Measurements from ENCODE around the gene SLC25A33.
A peak's percentile ranks its signal among the peaks of the same experiment; 100 is the strongest.
"Not testable (repeated sequence)": the region's sequence is repeated elsewhere in the genome, so short reads cannot be mapped to it uniquely, and the experiment has no call there.

SLC25A33 gene

DNA sequence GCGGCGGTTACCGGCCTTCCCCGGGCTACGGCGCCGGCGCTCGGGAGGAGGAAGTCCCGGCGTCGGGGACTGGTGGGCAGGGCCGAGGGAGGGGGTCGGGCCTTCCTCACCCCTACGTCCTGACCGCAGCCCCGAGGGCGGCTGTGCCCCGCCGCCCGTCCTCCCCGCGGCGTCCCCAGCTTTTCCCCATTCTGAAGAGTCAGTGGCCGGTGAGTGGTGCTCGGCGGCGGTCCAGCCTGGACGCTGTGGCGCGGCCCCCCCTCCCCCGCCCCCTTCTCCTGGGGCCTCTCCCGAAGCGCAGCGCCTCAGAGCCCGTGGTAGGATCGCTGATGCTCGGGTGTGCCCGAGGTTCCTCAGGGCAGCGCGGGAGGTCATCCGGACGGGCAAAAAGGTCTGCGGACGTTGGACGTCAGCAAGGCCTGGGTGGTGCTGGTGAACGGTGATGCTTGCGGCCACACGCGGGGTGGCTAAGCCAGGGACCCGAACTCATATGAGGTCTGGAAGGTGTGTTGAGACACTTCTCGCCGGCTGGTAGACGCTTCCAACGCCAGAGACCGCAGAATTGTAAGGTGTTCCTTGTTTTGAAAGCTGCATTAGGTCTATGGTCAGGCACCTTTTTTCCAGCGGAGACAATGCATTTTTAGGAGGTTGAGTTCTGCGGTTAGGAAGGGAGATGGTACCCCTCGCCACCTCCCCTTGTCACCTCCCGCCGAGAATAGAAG lies 725 bp downstream of the SLC25A33 start:
- peak; percentile 76 for DNase-seq (ENCODE audit: low read depth, low spot score)

DNA sequence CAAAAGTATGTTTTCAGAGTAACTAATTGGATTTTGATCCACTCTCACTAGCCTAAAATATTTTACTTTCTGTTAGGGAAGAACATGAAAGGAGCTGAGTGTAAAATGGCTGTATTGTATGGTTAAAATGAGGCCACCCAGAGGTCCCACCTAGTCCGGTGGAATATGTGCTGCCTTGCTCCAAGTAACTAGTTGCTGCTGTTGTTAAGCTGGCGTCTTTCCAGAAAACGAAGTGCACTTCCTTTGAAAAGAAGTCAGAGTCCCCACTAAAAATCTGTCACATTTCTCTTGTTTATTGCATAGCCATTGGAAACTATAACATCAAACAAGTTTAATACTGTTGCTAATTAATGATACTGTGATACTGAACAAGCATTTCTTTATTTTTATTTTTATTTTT lies 3.2 kb downstream of the SLC25A33 start:
- peak; percentile 75 for DNase-seq (ENCODE audit: low read depth, low spot score)

DNA sequence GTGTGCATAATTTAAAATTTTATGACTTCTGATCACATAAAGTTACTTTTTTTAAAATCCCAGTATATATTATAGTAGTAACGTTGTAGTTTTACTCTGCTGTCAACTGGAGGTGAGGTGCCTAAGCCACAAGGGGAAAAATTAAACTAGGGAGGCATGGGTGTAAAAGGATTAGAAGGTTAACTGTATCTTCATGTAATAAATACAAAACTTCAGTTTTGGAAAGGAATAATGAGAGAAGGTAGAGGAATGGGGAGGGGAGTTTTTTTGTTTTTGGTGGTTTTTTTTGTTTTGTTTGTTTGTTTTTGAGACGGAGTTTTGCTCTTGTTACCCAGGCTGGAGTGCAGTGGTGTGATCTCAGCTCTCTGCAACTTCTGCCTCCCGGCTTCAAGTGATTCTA lies 5.7 kb downstream of the SLC25A33 start:
- DNase-seq (ENCODE audit: low read depth, low spot score) = no peak

DNA sequence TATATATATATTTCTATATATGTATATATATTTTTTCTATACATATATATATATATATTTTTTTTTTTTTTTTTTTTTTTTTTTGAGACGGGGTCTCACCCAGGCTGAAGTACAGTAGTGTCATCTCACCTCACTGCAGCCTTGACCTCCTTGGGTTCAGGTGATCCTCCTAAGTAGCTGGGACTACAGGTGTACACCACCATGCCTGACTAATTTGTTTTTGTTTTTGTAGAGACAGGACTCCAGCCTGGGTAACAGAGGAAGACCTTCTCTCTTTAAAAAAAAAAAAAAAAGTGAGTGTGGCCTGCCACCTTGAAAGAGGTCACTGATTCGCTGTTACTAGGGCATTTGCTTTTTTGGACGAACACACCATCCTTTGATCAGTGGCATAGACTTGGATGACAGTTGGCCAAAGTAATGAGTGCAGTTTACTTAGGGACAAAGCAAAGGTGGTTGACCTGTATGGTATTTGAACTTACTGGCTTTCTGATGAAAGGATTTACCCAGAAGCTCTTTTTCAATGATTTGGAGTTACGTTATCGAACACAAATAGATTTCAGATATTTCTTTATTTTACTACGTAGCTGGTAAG lies 10.8 kb downstream of the SLC25A33 start:
- DNase-seq (ENCODE audit: low read depth, low spot score) = no peak

DNA sequence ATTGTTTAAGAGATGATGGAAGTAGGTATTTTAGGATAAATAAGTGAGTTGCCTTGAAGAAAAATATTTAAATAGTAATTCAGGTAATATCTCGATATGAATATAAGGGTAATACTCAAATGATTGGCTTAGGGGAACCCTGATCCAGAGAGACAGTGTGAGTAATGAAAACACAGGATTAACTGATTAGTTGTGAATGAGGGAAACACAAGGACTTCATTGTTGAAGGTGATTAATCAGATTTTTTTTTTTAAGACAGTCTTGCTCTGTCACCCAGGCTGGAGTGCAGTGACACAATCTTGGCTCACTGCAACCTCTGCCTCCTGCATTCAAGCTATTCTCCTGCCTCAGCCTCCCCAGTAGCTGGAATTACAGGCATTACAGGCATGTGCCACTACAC lies 12.7 kb downstream of the SLC25A33 start:
- DNase-seq (ENCODE audit: low read depth, low spot score) = no peak

DNA sequence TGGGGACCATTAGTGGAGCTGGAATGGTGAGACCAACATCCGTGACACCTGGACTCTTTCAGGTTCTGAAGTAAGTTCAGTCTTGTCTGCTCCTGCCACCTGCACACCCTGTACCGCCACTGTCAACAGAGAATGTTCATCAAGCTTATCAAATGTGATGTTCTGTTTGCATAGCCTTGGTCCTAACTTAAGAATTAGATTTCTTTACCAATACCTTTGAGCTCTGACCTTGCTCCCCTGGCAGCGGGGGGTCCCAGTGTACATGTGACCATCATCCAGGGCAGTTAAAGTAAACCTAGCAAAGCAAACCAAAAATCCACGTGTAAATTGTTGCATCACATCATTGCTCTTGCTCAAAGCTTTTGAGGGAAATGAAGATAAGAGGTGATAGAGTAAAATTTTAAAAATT lies 14.5 kb downstream of the SLC25A33 start:
- DNase-seq (ENCODE audit: low read depth, low spot score) = no peak

DNA sequence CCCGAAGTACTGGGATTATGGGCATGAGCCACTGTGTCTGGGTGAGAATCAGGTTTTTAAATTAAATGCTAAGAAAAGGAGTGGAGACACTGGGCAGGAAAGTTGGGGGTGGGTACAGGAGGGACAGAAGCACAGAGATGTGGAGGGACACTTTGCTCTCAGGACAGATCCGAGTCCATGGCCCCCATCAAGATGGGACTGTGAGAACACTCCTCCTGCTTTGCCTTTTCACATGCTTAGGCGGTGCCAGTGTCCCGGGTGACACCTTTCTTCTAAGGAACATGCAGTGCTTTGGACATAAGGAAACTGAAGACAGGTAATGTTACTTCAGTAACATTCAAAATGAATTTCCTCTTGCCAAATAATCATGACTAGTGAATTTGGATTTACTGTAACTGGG lies 16.7 kb downstream of the SLC25A33 start:
- DNase-seq (ENCODE audit: low read depth, low spot score) = no peak

DNA sequence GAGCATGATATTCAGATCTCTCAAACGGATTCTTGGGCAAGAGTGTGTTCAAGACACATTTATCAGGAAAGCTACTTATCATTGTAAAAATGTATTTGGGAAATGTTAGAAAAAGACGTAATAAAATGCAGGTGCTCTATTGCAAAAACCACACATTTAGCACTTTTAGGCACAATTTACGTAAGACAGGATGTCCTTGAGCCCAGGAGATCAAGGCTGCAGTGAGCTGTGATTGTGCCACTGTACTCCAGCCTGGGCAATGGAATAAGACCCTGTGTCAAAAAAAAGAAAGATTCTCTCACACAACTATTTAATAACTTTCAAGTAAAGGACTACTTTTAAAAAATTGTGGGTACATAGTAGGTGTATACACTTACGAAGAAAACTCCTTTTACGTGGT lies 18.4 kb downstream of the SLC25A33 start:
- no peak for DNase-seq (ENCODE audit: low read depth, low spot score)

DNA sequence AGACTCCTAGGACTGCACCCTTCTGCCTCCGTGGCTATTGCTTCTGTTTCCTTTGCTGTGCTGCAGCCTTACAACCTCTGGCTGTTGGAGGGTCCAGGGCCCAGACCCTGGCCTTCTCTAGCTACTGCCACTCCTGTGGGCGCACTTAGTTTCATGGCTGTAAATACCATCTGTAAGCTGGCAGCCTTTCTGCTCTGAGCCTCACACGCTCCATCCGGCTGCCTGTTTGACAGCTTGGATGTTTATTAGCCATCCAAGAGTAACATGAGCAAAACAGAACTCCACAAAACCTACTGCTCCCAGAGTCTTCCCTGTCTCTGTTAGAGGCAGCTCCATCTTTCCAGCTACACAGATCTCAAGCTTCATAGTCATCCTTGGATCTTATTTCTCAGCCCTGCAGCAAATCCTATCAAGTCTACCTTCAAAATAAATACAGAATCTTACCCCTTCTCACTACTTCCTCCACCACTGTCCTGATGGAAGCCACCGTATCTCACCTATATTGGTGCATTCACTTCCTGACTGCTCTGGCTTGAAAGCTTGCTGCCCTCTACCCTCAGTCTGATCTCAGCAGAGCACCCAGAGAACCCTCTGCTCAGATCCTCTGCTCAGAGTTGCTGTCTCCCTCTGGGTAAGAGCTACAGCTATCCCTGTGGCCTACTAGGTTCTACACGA lies 19.1 kb downstream of the SLC25A33 start:
- no peak for DNase-seq (ENCODE audit: low read depth, low spot score)

DNA sequence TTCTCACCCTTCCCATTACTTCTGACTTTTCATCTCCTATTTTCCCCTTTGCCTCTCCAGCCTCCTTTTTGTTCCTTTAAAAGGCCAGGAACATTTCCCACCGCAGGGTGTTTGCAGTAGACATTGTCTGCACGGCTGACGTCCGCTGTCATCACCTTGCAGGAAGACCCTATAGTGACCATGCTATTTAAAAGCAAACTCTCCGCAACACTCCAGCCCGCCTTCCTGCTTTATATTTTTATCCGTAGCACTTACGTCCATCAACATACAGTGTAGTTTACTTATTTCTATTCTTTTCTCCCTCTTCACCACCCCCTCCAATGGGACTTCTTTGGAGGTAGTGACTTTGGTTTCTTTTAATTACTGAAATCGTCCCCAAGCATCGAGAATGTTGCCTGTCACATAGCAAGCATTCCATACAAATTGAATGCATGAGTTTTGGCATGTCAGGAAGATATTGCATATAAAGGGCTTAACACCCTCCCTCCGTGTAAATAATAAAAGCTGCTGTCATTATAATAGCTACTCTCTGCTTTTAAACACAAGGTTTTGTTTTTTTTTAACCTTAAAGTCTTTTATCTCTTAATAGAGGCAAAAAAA lies 19.8 kb downstream of the SLC25A33 start:
- DNase-seq (ENCODE audit: low read depth, low spot score) = no peak

DNA sequence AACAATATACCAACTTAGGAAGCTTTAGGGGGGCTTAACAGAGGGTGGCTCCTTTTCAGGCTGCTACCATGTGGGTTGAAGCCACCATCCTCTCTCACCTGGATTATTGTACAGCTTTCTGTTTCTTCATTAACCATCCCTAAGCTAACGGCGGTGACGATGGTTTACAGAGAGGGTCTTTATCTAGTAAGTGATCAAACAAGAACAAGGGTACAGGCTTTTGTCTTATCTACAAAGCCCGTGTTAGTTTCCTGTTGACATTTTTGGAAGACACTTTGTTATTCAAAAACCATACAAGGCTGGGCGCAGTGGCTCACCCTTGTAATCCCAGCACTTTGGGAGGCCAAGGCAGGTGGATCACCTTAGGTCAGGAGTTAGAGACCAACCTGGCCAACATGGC lies 20.4 kb downstream of the SLC25A33 start:
- DNase-seq (ENCODE audit: low read depth, low spot score) = no peak

DNA sequence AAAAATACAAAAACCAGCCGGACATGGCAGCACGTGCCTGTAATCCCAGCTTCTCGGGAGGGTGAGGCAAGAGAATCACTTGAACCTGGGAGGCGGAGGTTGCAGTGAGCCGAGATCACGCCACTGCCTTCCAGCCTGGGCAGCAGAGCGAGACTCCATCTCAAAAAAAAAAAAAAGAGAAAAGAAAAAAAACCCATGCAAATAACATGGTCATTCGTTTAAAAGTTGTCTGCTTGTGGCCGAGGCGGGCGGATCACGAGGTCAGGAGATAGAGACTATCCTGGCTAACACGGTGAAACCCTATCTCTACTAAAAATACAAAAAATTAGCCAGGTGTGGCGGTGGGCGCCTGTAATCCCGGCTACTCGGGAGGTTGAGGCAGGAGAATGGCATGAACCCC lies 20.8 kb downstream of the SLC25A33 start:
- DNase-seq (ENCODE audit: low read depth, low spot score) = not testable (repeated sequence)

DNA sequence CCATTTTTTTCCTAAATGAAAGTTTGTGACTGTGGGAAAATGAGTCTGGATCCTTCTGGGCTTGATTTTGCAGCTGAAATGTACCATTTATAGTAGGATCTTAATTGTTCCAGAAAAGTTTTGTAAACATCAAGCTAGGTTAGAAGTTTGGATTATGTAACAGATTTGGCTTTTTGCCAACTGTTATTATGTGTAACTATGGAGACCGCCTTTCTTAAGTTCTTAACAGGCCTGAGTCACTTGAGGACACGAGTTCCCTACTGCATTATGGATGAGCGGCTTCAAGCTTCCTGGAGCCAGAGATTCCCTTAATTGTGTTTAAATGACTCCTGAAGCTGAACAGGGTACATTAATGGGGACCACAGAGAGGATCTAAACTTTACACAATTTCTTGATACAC lies 22.2 kb downstream of the SLC25A33 start:
- peak; percentile 95 for DNase-seq (ENCODE audit: low read depth, low spot score)

DNA sequence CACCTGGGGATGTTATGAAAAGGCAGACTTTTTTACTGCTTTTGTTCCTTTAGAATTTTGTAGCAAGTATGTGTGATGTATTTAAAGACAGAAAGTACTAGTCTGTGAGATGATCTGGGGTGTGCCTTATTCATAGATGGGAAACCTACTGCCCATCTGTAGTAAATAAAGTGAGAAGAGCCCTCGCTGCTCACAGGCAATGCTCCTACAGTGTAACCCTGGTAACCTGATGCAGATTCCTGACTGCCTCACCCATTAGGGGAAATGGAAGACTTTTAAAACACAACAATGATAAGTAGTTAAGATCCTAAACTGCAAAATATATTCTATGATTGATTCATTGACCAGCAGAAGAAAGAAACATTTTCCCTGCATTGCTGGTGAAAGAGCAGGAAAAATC lies 30.0 kb downstream of the SLC25A33 start:
- DNase-seq (ENCODE audit: low read depth, low spot score) = no peak

DNA sequence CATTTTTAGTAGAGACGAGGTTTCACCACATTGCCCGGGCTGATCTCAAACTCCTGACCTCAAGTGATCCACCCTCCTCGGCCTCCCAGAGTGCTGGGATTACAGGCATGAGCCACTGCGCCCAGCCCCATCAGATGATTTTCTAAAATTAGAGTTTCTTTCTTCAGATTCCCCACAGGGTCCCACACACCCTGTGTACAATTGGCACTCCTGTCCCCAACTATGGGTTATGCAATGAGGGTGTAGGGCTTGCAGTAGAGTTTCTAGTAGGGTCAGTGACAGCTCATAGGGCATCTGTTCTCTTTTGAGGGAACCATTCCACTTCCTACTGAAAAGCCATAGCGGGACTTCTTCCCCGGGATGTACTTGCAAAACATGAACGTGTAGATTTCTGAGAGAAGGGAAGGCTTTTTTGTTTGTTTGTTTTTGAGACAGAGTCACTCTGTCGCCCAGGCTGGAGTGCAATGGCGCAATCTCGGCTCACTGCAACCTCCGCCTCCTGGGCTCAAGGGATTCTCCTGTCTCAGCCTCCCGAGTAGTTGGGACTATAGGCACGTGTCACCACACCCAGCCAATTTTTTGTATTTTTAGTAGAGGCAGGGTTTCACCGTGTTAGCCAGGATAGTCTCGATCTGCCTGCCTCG lies 31.7 kb downstream of the SLC25A33 start:
- not testable (repeated sequence) for DNase-seq (ENCODE audit: low read depth, low spot score)

DNA sequence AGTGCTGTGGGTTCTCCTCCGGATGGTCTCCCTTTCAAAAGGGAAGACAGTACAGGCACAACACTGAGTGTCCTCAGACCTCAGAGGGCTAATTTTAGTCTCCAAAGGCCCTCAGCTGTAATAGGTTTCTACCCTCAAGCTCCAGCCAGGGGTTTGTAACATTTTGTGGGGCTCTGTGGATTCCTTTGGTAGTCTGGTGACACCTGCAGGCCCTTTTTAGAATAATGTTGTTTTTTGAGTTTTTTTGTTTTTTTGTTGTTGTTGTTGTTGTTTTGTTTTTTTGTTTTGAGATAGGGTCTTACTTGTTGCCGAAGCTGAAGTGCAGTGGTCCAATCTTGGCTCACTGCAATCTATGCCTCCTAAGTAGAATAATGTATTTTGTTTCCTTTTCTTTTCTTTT lies 34.5 kb downstream of the SLC25A33 start:
- DNase-seq (ENCODE audit: low read depth, low spot score) = peak; percentile 40

DNA sequence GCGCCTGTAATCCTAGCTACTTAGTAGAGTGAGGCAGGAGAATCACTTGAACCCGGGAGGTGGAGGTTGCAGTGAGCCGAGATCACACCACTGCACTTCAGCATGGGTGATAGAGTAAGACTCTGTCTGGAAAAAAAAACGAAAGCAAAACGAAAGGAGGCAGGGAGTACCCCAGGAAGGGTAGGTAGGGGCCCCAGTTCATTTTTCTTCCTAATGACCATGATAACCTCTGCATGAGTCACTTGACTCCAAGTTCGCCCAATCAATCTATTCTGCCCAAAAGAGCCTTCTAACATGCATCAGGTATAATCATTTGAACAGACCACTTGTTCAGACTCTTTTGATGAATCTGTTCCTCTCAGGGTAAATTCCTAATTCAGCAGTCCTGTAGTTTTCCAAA lies 36.2 kb downstream of the SLC25A33 start:
- DNase-seq (ENCODE audit: low read depth, low spot score) = no peak

DNA sequence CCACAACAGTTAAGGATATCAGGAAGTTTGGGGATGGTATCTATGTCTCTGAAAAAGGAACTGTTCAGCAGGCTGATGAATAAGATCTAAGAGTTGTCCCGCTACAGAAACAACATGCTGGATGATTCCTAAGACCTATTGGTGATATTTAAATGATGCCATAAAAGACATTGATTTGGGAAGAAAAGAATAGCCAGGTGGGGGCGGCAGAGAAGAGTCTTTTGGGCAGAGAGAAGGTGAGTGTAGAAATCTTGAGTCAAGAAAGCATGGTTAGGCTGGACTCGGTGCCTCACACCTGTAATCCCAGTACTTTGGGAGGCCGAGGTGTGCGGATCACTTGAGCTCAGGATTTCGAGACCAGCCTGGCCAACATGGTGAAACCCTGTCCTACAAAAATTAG lies 37.6 kb downstream of the SLC25A33 start:
- DNase-seq (ENCODE audit: low read depth, low spot score) = no peak

DNA sequence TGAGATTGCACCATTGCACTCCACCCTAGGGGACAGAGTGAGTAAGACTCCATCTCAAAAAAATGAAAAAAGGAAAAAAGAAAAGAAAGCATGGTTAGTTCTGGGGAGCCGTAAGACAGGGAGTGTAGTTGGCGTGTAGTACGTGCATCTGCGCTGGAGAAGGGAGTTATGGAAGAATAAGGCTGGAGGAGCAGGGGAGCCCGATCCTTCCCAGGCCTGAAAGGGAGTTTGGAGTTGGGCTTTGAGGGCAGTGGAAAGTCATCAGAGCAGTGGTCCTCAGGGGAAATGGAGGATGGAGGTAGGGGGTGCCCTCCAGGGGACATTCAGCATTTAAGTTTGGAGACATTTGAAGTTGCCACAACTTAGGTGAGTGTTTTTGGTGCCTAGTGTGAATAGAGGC lies 38.2 kb downstream of the SLC25A33 start:
- no peak for DNase-seq (ENCODE audit: low read depth, low spot score)

DNA sequence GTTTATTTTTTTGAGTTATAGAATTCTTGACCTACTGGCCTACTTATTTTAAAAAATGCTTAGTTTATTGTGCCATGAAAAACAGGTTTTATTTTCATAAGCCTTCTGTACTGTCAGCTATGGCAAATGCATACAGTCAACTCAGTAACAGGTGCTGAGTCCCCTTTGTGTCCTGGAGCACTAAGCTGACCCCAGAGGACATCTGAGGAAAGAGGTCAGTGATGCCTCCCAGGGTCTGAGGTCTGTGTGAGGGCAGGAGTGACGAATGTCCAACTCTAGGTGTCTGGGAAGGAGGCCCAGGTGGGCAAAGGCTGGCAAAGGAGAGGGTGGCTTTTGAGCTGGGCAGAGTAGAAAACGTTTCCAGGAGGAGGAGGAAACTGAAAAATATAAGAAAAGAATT lies 41.7 kb downstream of the SLC25A33 start:
- no peak for DNase-seq (ENCODE audit: low read depth, low spot score)

DNA sequence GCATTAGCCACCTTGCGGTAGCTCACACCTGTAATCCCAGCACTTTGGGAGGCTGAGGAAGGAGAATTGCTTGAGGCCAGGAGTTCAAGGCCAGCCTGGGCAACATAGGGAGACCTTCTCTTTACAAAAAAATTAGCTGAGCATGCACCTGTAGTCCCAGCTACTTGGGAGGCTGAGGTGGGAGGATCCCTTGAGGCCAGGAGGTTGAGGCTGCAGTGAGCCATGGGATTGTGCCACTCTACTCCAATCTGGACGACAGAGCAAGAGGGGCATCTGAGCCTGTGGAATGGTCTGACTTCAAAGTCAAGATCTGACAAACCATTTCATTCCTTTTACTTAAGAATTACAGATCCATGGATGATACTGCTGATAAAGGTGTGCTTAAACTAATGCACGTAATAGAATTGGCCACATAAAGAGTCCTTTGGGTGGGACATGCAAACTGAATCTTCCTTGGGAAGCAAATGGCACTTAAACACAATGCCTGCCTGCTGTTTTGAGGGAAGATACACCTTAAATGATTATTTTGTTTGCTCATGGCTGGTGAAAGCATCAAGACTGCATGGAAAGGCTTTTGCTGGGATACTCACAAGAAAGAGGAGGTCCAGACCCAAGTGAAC lies 47.0 kb downstream of the SLC25A33 start:
- DNase-seq (ENCODE audit: low read depth, low spot score) = no peak
